Lung (tissue), 12 donors: ENCODE results near the gene KCNMA1. TPM values are rescaled to one million over a fixed set of nuclear protein-coding genes. Genes with fewer than 3 reads are reported as not detected.

Source experiments
- ATAC-seq: fragments of 200-7000 bp; cut with Tn5 transposase; one replicate; pipeline ENCODE4 v1.9.1; 2020; ENCODE audit warnings: moderate number of reproducible peaks; ENCODE audit not compliant: insufficient read depth, low FRiP score
- DNase-seq, 3 donors: peaks; one replicate each; pipeline ENCODE4 v3.0.0-alpha.2; 2013 to 2017
- H3K27ac ChIP-seq, 2 donors: one replicate each; pipeline ENCODE4 v1.5.1; 2013; ENCODE audit warnings: mild to moderate bottlenecking in 2 of 2, moderate library complexity in 2 of 2, control low read depth in 1 of 2, inconsistent platforms in 1 of 2, low read depth in 1 of 2, low read length in 1 of 2
- H3K27me3 ChIP-seq, 3 donors: one replicate each; pipeline ENCODE4 v1.5.1; 2013; ENCODE audit warnings: low read length in 2 of 3; ENCODE audit not compliant: control insufficient read depth in 3 of 3, insufficient read depth in 3 of 3
- H3K36me3 ChIP-seq, 4 donors: one replicate each; pipeline ENCODE4 v1.5.1; 2013; ENCODE audit warnings: low read length in 4 of 4, mild to moderate bottlenecking in 1 of 4, moderate library complexity in 1 of 4; ENCODE audit not compliant: control insufficient read depth in 4 of 4, insufficient read depth in 4 of 4
- H3K4me1 ChIP-seq, 5 donors: one replicate each; pipeline ENCODE4 v1.5.1; 2013; ENCODE audit warnings: low read length in 5 of 5, mild to moderate bottlenecking in 2 of 5, moderate library complexity in 1 of 5; ENCODE audit not compliant: control insufficient read depth in 5 of 5, insufficient read depth in 5 of 5
- H3K4me3 ChIP-seq: one replicate; pipeline ENCODE4 v1.5.1; 2013; ENCODE audit warnings: mild to moderate bottlenecking, control low read depth, moderate library complexity
- H3K9ac ChIP-seq, 2 donors: one replicate each; pipeline ENCODE4 v1.5.1; 2013; ENCODE audit warnings: low read length in 2 of 2, control low read depth in 1 of 2; ENCODE audit not compliant: insufficient read depth in 1 of 2
- H3K9me3 ChIP-seq, 4 donors: one replicate each; pipeline ENCODE4 v1.5.1; 2013; ENCODE audit warnings: low read length in 3 of 4, mild to moderate bottlenecking in 1 of 4, moderate library complexity in 1 of 4; ENCODE audit not compliant: control insufficient read depth in 4 of 4, insufficient read depth in 3 of 4
- CTCF ChIP-seq: IDR thresholded peaks from 2 replicates; pipeline ENCODE4 v1.5.1; 2012; ENCODE audit warnings: mild to moderate bottlenecking; ENCODE audit errors: control extremely low read depth, extremely low read depth
- WGBS, 2 donors: extraction: QIAGEN DNeasy Blood & Tissue Kit; methylation state at CpG; one replicate each; pipeline ENCODE4 v1.1.7; 2013; 5-methylcytosine and 5-hydroxymethylcytosine counted together
- polyA plus RNA-seq, 2 donors: library from polyadenylated mRNA; stranded (reverse); fragments of 200-250 nt; gene quantifications; one replicate each; pipeline ENCODE4 v1.2.1, GENCODE V29; 2013
- total RNA-seq, 2 donors: library from RNA; depleted of rRNA in 1 of 2; stranded (reverse); fragments of >200 nt in 1 of 2; gene quantifications; one replicate each; pipeline ENCODE4 v1.2.1, GENCODE V29; 2014 to 2021
- donor health status: control.
- donor health status: control.
- donor health status: Bipolar disorder and iron deficiency.
- donor health status: healthy.
- donor health status: DM: yes; HTN: yes; CAD: no.

KCNMA1 gene
- total and polyA plus RNA-seq, 4 donors = 3.8 to 13.0 (median 5.5) TPM

- no peaks in the 10 kb centered on the region for H3K36me3 ChIP-seq
- no peak overlapping the region for H3K4me3 ChIP-seq
- H3K4me1 ChIP-seq = peaks cover 0 to 3% (median 0%) of the 10 kb centered on the region in 5 donors
- no peak overlapping the region for H3K9ac ChIP-seq
- peak overlapping the region in 1 of 2 donors; percentile 52 for H3K27ac ChIP-seq
- no peaks in the 10 kb centered on the region for H3K9me3 ChIP-seq
- WGBS, 2 donors = 74 to 86% methylated on average over 5 of the region's 5 CpGs
- no peak for TF ChIP-seq CTCF
- DNase-seq (no peak), ATAC-seq (no peak)
- no peaks in the 10 kb centered on the region for H3K27me3 ChIP-seq
Observed at GRCh38 chr10:77553966-77554365, 83.6 kb downstream of the KCNMA1 start.

- H3K9ac ChIP-seq = no peak overlapping the region
- H3K4me1 ChIP-seq = peaks cover 0 to 3% (median 0%) of the 10 kb centered on the region in 5 donors
- peak overlapping the region in 1 of 2 donors; percentile 56 for H3K27ac ChIP-seq
- WGBS, 2 donors = 80 to 81% methylated on average over 3 of the region's 3 CpGs
- H3K9me3 ChIP-seq = peaks cover 0 to 2% (median 0%) of the 10 kb centered on the region in 4 donors
- DNase-seq (no peak), ATAC-seq (no peak)
- H3K36me3 ChIP-seq = no peaks in the 10 kb centered on the region
- no peak for TF ChIP-seq CTCF
- no peak overlapping the region for H3K4me3 ChIP-seq
- H3K27me3 ChIP-seq = no peaks in the 10 kb centered on the region
Observed at GRCh38 chr10:77553311-77553710, 84.3 kb downstream of the KCNMA1 start.

GRCh38 chr10:77552252-77552651, 85.4 kb downstream of the KCNMA1 start:
- WGBS, 2 donors = 17 to 55% methylated on average over 1 of the region's 1 CpG
- H3K27me3 ChIP-seq = no peaks in the 10 kb centered on the region
- no peak overlapping the region for H3K9ac ChIP-seq
- no peak for ATAC-seq
- H3K4me3 ChIP-seq = no peak overlapping the region
- no peak for DNase-seq
- H3K36me3 ChIP-seq = no peaks in the 10 kb centered on the region
- peaks cover 0 to 3% (median 0%) of the 10 kb centered on the region in 5 donors for H3K4me1 ChIP-seq
- no peak overlapping the region for H3K27ac ChIP-seq
- H3K9me3 ChIP-seq = peaks cover 0 to 2% (median 0%) of the 10 kb centered on the region in 4 donors
- TF ChIP-seq CTCF = no peak

GRCh38 chr10:77550378-77550777, 87.2 kb downstream of the KCNMA1 start:
- no peak overlapping the region for H3K9ac ChIP-seq
- peaks cover 0 to 2% (median 0%) of the 10 kb centered on the region in 4 donors for H3K9me3 ChIP-seq
- H3K27me3 ChIP-seq = no peaks in the 10 kb centered on the region
- TF ChIP-seq CTCF = no peak
- no peak for DNase-seq
- no peaks in the 10 kb centered on the region for H3K36me3 ChIP-seq
- peaks cover 0 to 3% (median 0%) of the 10 kb centered on the region in 5 donors for H3K4me1 ChIP-seq
- no peak overlapping the region for H3K27ac ChIP-seq
- no peak overlapping the region for H3K4me3 ChIP-seq
- WGBS, 2 donors = 84 to 91% methylated on average over 10 of the region's 10 CpGs
- ATAC-seq = no peak
